ENCODE data around the gene MYOZ2.

Gene MYOZ2

GRCh38 chr4:119179011-119179410 lies 43.4 kb downstream of the MYOZ2 start:
- no peaks in the 10 kb centered on the region for H3K27me3 ChIP-seq (ENCODE audit: insufficient read depth, low read length)
- H2AFZ ChIP-seq (ENCODE audit: low read depth, low read length), result no peak overlapping the region
- H3K4me1 ChIP-seq (ENCODE audit: insufficient read depth, low read length), result no peaks in the 10 kb centered on the region
- no peaks in the 10 kb centered on the region for H3K9me3 ChIP-seq (ENCODE audit: low read length)
- no peak overlapping the region for H3K4me3 ChIP-seq (ENCODE audit: low read length)
- no peaks in the 10 kb centered on the region for H3K36me3 ChIP-seq (ENCODE audit: insufficient read depth, low read length)

- Histone ChIP-seq H2AFZ (ENCODE audit: low read depth, low read length) (no peak overlapping the region), H3K9me3 (ENCODE audit: low read length) (no peaks in the 10 kb centered on the region), H3K27me3 (ENCODE audit: insufficient read depth, low read length) (no peaks in the 10 kb centered on the region), H3K36me3 (ENCODE audit: insufficient read depth, low read length) (no peaks in the 10 kb centered on the region), H3K4me1 (ENCODE audit: insufficient read depth, low read length) (peaks cover 9% of the 10 kb centered on the region), H3K4me3 (ENCODE audit: low read length) (no peak overlapping the region)
Observed at GRCh38 chr4:119184128-119184527, 48.5 kb downstream of the MYOZ2 start.

- Histone ChIP-seq H2AFZ (ENCODE audit: low read depth, low read length) (peak overlapping the region; percentile 16), H3K4me1 (ENCODE audit: insufficient read depth, low read length) (peaks cover 23% of the 10 kb centered on the region), H3K36me3 (ENCODE audit: insufficient read depth, low read length) (no peaks in the 10 kb centered on the region), H3K27me3 (ENCODE audit: insufficient read depth, low read length) (no peaks in the 10 kb centered on the region), H3K4me3 (ENCODE audit: low read length) (no peak overlapping the region), H3K9me3 (ENCODE audit: low read length) (no peaks in the 10 kb centered on the region)
Observed at GRCh38 chr4:119189638-119190037, 54.0 kb downstream of the MYOZ2 start.

GRCh38 chr4:119190354-119190753 lies 54.7 kb downstream of the MYOZ2 start:
- Histone ChIP-seq H3K27me3 (ENCODE audit: insufficient read depth, low read length) (no peaks in the 10 kb centered on the region), H3K4me3 (ENCODE audit: low read length) (no peak overlapping the region), H3K9me3 (ENCODE audit: low read length) (no peaks in the 10 kb centered on the region), H3K36me3 (ENCODE audit: insufficient read depth, low read length) (no peaks in the 10 kb centered on the region), H3K4me1 (ENCODE audit: insufficient read depth, low read length) (peaks cover 23% of the 10 kb centered on the region), H2AFZ (ENCODE audit: low read depth, low read length) (no peak overlapping the region)

- Histone ChIP-seq H2AFZ (ENCODE audit: low read depth, low read length) (no peak overlapping the region), H3K9me3 (ENCODE audit: low read length) (no peaks in the 10 kb centered on the region), H3K4me3 (ENCODE audit: low read length) (no peak overlapping the region), H3K27me3 (ENCODE audit: insufficient read depth, low read length) (no peaks in the 10 kb centered on the region), H3K36me3 (ENCODE audit: insufficient read depth, low read length) (no peaks in the 10 kb centered on the region), H3K4me1 (ENCODE audit: insufficient read depth, low read length) (peaks cover 23% of the 10 kb centered on the region)
Observed at GRCh38 chr4:119191505-119191904, 55.9 kb downstream of the MYOZ2 start.

- Histone ChIP-seq H2AFZ (ENCODE audit: low read depth, low read length) (no peak overlapping the region), H3K4me3 (ENCODE audit: low read length) (no peak overlapping the region), H3K36me3 (ENCODE audit: insufficient read depth, low read length) (no peaks in the 10 kb centered on the region), H3K4me1 (ENCODE audit: insufficient read depth, low read length) (peaks cover 3% of the 10 kb centered on the region), H3K27me3 (ENCODE audit: insufficient read depth, low read length) (no peaks in the 10 kb centered on the region), H3K9me3 (ENCODE audit: low read length) (no peaks in the 10 kb centered on the region)
Observed at GRCh38 chr4:119197772-119198212, 62.2 kb downstream of the MYOZ2 start.

- H3K27me3 ChIP-seq (ENCODE audit: insufficient read depth, low read length), result no peaks in the 10 kb centered on the region
Observed at GRCh38 chr4:119204916-119205315, 69.3 kb downstream of the MYOZ2 start.

GRCh38 chr4:119205690-119206089 lies 70.1 kb downstream of the MYOZ2 start:
- H3K4me1 ChIP-seq (ENCODE audit: insufficient read depth, low read length), result no peaks in the 10 kb centered on the region
- H3K4me3 ChIP-seq (ENCODE audit: low read length), result no peak overlapping the region
- H3K9me3 ChIP-seq (ENCODE audit: low read length), result no peaks in the 10 kb centered on the region
- no peaks in the 10 kb centered on the region for H3K36me3 ChIP-seq (ENCODE audit: insufficient read depth, low read length)
- H3K27me3 ChIP-seq (ENCODE audit: insufficient read depth, low read length), result no peaks in the 10 kb centered on the region
- H2AFZ ChIP-seq (ENCODE audit: low read depth, low read length), result no peak overlapping the region

More at GRCh38 chr4:119204916-119205315, 69.3 kb downstream of the MYOZ2 start:
- Histone ChIP-seq H3K4me1 (ENCODE audit: insufficient read depth, low read length) (no peaks in the 10 kb centered on the region), H3K9me3 (ENCODE audit: low read length) (no peaks in the 10 kb centered on the region), H3K36me3 (ENCODE audit: insufficient read depth, low read length) (no peaks in the 10 kb centered on the region), H2AFZ (ENCODE audit: low read depth, low read length) (no peak overlapping the region), H3K4me3 (ENCODE audit: low read length) (no peak overlapping the region)

GRCh38 chr4:119206178-119206577 lies 70.5 kb downstream of the MYOZ2 start:
- no peaks in the 10 kb centered on the region for H3K27me3 ChIP-seq (ENCODE audit: insufficient read depth, low read length)
- H3K4me1 ChIP-seq (ENCODE audit: insufficient read depth, low read length), result no peaks in the 10 kb centered on the region
- no peaks in the 10 kb centered on the region for H3K9me3 ChIP-seq (ENCODE audit: low read length)
- no peaks in the 10 kb centered on the region for H3K36me3 ChIP-seq (ENCODE audit: insufficient read depth, low read length)
- no peak overlapping the region for H3K4me3 ChIP-seq (ENCODE audit: low read length)
- H2AFZ ChIP-seq (ENCODE audit: low read depth, low read length), result no peak overlapping the region

- H3K36me3 ChIP-seq (ENCODE audit: insufficient read depth, low read length), result no peaks in the 10 kb centered on the region
- H3K27me3 ChIP-seq (ENCODE audit: insufficient read depth, low read length), result no peaks in the 10 kb centered on the region
- no peaks in the 10 kb centered on the region for H3K9me3 ChIP-seq (ENCODE audit: low read length)
- H3K4me1 ChIP-seq (ENCODE audit: insufficient read depth, low read length), result no peaks in the 10 kb centered on the region
- no peak overlapping the region for H2AFZ ChIP-seq (ENCODE audit: low read depth, low read length)
- H3K4me3 ChIP-seq (ENCODE audit: low read length), result no peak overlapping the region
Observed at GRCh38 chr4:119207051-119207450, 71.4 kb downstream of the MYOZ2 start.

- H3K27me3 ChIP-seq (ENCODE audit: insufficient read depth, low read length), result no peaks in the 10 kb centered on the region
- H3K36me3 ChIP-seq (ENCODE audit: insufficient read depth, low read length), result no peaks in the 10 kb centered on the region
- no peak overlapping the region for H2AFZ ChIP-seq (ENCODE audit: low read depth, low read length)
- no peaks in the 10 kb centered on the region for H3K9me3 ChIP-seq (ENCODE audit: low read length)
- no peak overlapping the region for H3K4me3 ChIP-seq (ENCODE audit: low read length)
- peaks cover 3% of the 10 kb centered on the region for H3K4me1 ChIP-seq (ENCODE audit: insufficient read depth, low read length)
Observed at GRCh38 chr4:119209077-119209476, 73.4 kb downstream of the MYOZ2 start.

- H2AFZ ChIP-seq (ENCODE audit: low read depth, low read length), result no peak overlapping the region
- peaks cover 3% of the 10 kb centered on the region for H3K4me1 ChIP-seq (ENCODE audit: insufficient read depth, low read length)
- no peaks in the 10 kb centered on the region for H3K9me3 ChIP-seq (ENCODE audit: low read length)
- no peaks in the 10 kb centered on the region for H3K27me3 ChIP-seq (ENCODE audit: insufficient read depth, low read length)
- H3K36me3 ChIP-seq (ENCODE audit: insufficient read depth, low read length), result no peaks in the 10 kb centered on the region
- H3K4me3 ChIP-seq (ENCODE audit: low read length), result no peak overlapping the region
Observed at GRCh38 chr4:119209586-119209985, 74.0 kb downstream of the MYOZ2 start.

GRCh38 chr4:119210775-119211174 lies 75.1 kb downstream of the MYOZ2 start:
- no peak overlapping the region for H2AFZ ChIP-seq (ENCODE audit: low read depth, low read length)
- H3K27me3 ChIP-seq (ENCODE audit: insufficient read depth, low read length), result no peaks in the 10 kb centered on the region
- H3K4me3 ChIP-seq (ENCODE audit: low read length), result no peak overlapping the region
- no peaks in the 10 kb centered on the region for H3K9me3 ChIP-seq (ENCODE audit: low read length)
- H3K4me1 ChIP-seq (ENCODE audit: insufficient read depth, low read length), result peaks cover 3% of the 10 kb centered on the region
- no peaks in the 10 kb centered on the region for H3K36me3 ChIP-seq (ENCODE audit: insufficient read depth, low read length)

- H3K4me3 ChIP-seq (ENCODE audit: low read length), result peak overlapping the region; percentile 54
- no peaks in the 10 kb centered on the region for H3K9me3 ChIP-seq (ENCODE audit: low read length)
- H2AFZ ChIP-seq (ENCODE audit: low read depth, low read length), result peak overlapping the region; percentile 92
- H3K4me1 ChIP-seq (ENCODE audit: insufficient read depth, low read length), result peaks cover 3% of the 10 kb centered on the region
- H3K36me3 ChIP-seq (ENCODE audit: insufficient read depth, low read length), result no peaks in the 10 kb centered on the region
- no peaks in the 10 kb centered on the region for H3K27me3 ChIP-seq (ENCODE audit: insufficient read depth, low read length)
Observed at GRCh38 chr4:119211867-119212233, 76.2 kb downstream of the MYOZ2 start.
